ENCODE measurements around the gene NKX6-2.

The NKX6-2 gene

GRCh38 chr10:132813001-132813401, 27.1 kb upstream of the NKX6-2 start:
- DNase-seq (ENCODE audit: low read depth in 2 of 2, low spot score in 1 of 2) = no peak

- no peak for DNase-seq (ENCODE audit: low read depth in 2 of 2, low spot score in 1 of 2)
These were observed 26.6 kb upstream of the NKX6-2 start for GRCh38 chr10:132812520-132812919.

- no peak for DNase-seq (ENCODE audit: low read depth in 2 of 2, low spot score in 1 of 2)
These were observed 26.0 kb upstream of the NKX6-2 start for GRCh38 chr10:132811891-132812481.

GRCh38 chr10:132810807-132811700, 25.1 kb upstream of the NKX6-2 start:
- no peak for DNase-seq (ENCODE audit: low read depth in 2 of 2, low spot score in 1 of 2)

- DNase-seq (ENCODE audit: low read depth in 2 of 2, low spot score in 1 of 2) = no peak
These were observed 24.3 kb upstream of the NKX6-2 start for GRCh38 chr10:132810141-132810806.

GRCh38 chr10:132809232-132810140, 23.5 kb upstream of the NKX6-2 start:
- no peak for DNase-seq (ENCODE audit: low read depth in 2 of 2, low spot score in 1 of 2)

- DNase-seq (ENCODE audit: low read depth in 2 of 2, low spot score in 1 of 2) = no peak
These were observed 22.7 kb upstream of the NKX6-2 start for GRCh38 chr10:132808383-132809231.

- no peak for DNase-seq (ENCODE audit: low read depth in 2 of 2, low spot score in 1 of 2)
These were observed 21.7 kb upstream of the NKX6-2 start for GRCh38 chr10:132807621-132808049.

GRCh38 chr10:132806561-132807003, 20.6 kb upstream of the NKX6-2 start:
- DNase-seq (ENCODE audit: low read depth in 2 of 2, low spot score in 1 of 2) = no peak

GRCh38 chr10:132806110-132806509, 20.2 kb upstream of the NKX6-2 start:
- no peak for DNase-seq (ENCODE audit: low read depth in 2 of 2, low spot score in 1 of 2)

GRCh38 chr10:132805599-132805998, 19.7 kb upstream of the NKX6-2 start:
- DNase-seq (ENCODE audit: low read depth in 2 of 2, low spot score in 1 of 2) = no peak

GRCh38 chr10:132804785-132805426, 19.0 kb upstream of the NKX6-2 start:
- no peak for DNase-seq (ENCODE audit: low read depth in 2 of 2, low spot score in 1 of 2)

GRCh38 chr10:132804287-132804686, 18.3 kb upstream of the NKX6-2 start:
- DNase-seq (ENCODE audit: low read depth in 2 of 2, low spot score in 1 of 2) = no peak

- DNase-seq (ENCODE audit: low read depth in 2 of 2, low spot score in 1 of 2) = no peak
These were observed 17.7 kb upstream of the NKX6-2 start for GRCh38 chr10:132803416-132804210.

- DNase-seq (ENCODE audit: low read depth in 2 of 2, low spot score in 1 of 2) = no peak
These were observed 16.9 kb upstream of the NKX6-2 start for GRCh38 chr10:132802694-132803320.

- no peak for DNase-seq (ENCODE audit: low read depth in 2 of 2, low spot score in 1 of 2)
These were observed 16.1 kb upstream of the NKX6-2 start for GRCh38 chr10:132802048-132802447.

- no peak for DNase-seq (ENCODE audit: low read depth in 2 of 2, low spot score in 1 of 2)
These were observed 13.9 kb upstream of the NKX6-2 start for GRCh38 chr10:132799865-132800264.

- DNase-seq (ENCODE audit: low read depth in 2 of 2, low spot score in 1 of 2) = no peak
These were observed 12.9 kb upstream of the NKX6-2 start for GRCh38 chr10:132798876-132799275.

Measured in stimulated activated CD8-positive, alpha-beta memory T cell treated with anti-CD3 and anti-CD28 coated beads, Interleukin-4, amount 100 ng/mL, for 4 hours (primary cell).